Panc1 (cell line): ENCODE results near the gene MACF1. TPM values are rescaled to one million over a fixed set of nuclear protein-coding genes. Genes with fewer than 3 reads are reported as not detected.

ENCODE experiments used
- ATAC-seq: fragments of 200-7000 bp; cut with Tn5 transposase; 2 replicates; pipeline ENCODE4 v1.9.1; 2020; ENCODE audit warnings: mild to moderate bottlenecking, moderate library complexity
- BruUV-seq: library from RNA; stranded (reverse); fragments of 400-500 nt; replicated peaks from 2 replicates; lab custom pipeline; 2021; lab: Mats Ljungman, UMichigan
- CTCF ChIA-PET: fragments of 300-600 bp; sonication (Branson Sonifier 250); formaldehyde crosslinking; loops from one replicate; lab custom pipeline; 2022; ENCODE audit warnings: antibody characterized with exemption; lab: Charles Lee
- POLR2A ChIA-PET: fragments of 300-600 bp; sonication (Branson Sonifier 250); formaldehyde crosslinking; loops from one replicate; lab custom pipeline; 2022; ENCODE audit warnings: antibody characterized with exemption; lab: Charles Lee
- DNase-seq: peaks from one replicate; pipeline ENCODE4 v3.0.0-alpha.2; 2010; ENCODE audit warnings: low read depth, low spot score
- H3K27ac ChIP-seq: 2 replicates; pipeline ENCODE4 v1.5.1; 2011; ENCODE audit warnings: mild to moderate bottlenecking, low read length, inconsistent platforms
- H3K27me3 ChIP-seq: fragments of 200-500 bp; sonication (Bioruptor generic); 2 replicates; pipeline ENCODE4 v1.6.0; 2014; ENCODE audit warnings: low read length, inconsistent platforms; ENCODE audit not compliant: control insufficient read depth, insufficient read depth
- H3K36me3 ChIP-seq: fragments of 200-500 bp; sonication (Bioruptor generic); 2 replicates; pipeline ENCODE4 v1.5.1; 2014; ENCODE audit warnings: inconsistent platforms, mild to moderate bottlenecking, low read length, moderate library complexity; ENCODE audit not compliant: control insufficient read depth, insufficient read depth
- H3K4me1 ChIP-seq: 2 replicates; pipeline ENCODE4 v1.5.1; 2011; ENCODE audit warnings: inconsistent platforms, mild to moderate bottlenecking, low read length, moderate library complexity; ENCODE audit not compliant: control insufficient read depth, insufficient read depth
- H3K4me3 ChIP-seq, 2 experiments: 2 replicates each; pipeline ENCODE4 v1.5.1; 2011 to 2012; ENCODE audit warnings: low read depth in 2 of 2, low read length in 2 of 2, mild to moderate bottlenecking in 2 of 2, inconsistent platforms in 1 of 2, moderate library complexity in 1 of 2
- H3K9me3 ChIP-seq: fragments of 200-500 bp; sonication (Bioruptor generic); 2 replicates; pipeline ENCODE4 v1.5.1; 2014; ENCODE audit warnings: low read depth, mild to moderate bottlenecking, inconsistent platforms, low read length, moderate library complexity; ENCODE audit not compliant: control insufficient read depth, insufficient read depth
- CTCF ChIP-seq: fragments of 450-650 bp; IDR thresholded peaks from 2 replicates; pipeline ENCODE4 v1.5.1; 2017; ENCODE audit warnings: mild to moderate bottlenecking
- POLR2AphosphoS5 ChIP-seq: IDR thresholded peaks from 2 replicates; pipeline ENCODE4 v1.6.1; 2012; ENCODE audit warnings: mild to moderate bottlenecking, low read depth, low read length, moderate library complexity
- REST ChIP-seq, 2 experiments: IDR thresholded peaks; 2 replicates each; pipeline ENCODE4 v1.6.1; 2011 to 2012; ENCODE audit warnings: low read depth in 2 of 2, control low read depth in 1 of 2, low read length in 1 of 2, mild to moderate bottlenecking in 1 of 2, moderate library complexity in 1 of 2; ENCODE audit not compliant: insufficient read depth in 1 of 2
- SIN3A ChIP-seq: IDR thresholded peaks from 2 replicates; pipeline ENCODE4 v1.6.1; 2012; ENCODE audit warnings: low read depth, mild to moderate bottlenecking, low read length, moderate library complexity, borderline replicate concordance; ENCODE audit not compliant: insufficient read depth
- TCF7L2 ChIP-seq: IDR thresholded peaks from 2 replicates; pipeline ENCODE4 v1.6.1; 2011; ENCODE audit warnings: mild to moderate bottlenecking, low read depth, low read length, inconsistent platforms
- in situ Hi-C: cut with HindIII; loops from 2 replicates; pipeline ENCODE4 v1.10.0; 2016; ENCODE audit warnings: low sequenced_read_pairs, low pct_unique_long_range_greater_than_20kb
- intact Hi-C: fragments of 100-400 bp; cut with micrococcal nuclease; formaldehyde crosslinking; loops from one replicate; pipeline ENCODE4 v1.10.0; 2022; ENCODE audit not compliant: unreplicated experiment
- total RNA-seq: library from RNA; stranded (reverse); gene quantifications from one replicate; pipeline ENCODE4 v1.2.1, GENCODE V29; 2021; ENCODE audit not compliant: unreplicated experiment

Gene MACF1
- total RNA-seq, 1 experiment from 2014 or later: 413 TPM

GRCh38 chr1:39310015-39310414, 105.5 kb downstream of the MACF1 start:
- intact Hi-C loops: no loop called here
- no peaks in the 10 kb centered on the region for H3K27me3 ChIP-seq
- ChIA-PET CTCF (no interaction called here), POLR2A (no interaction called here)
- H3K4me3 ChIP-seq: no peak overlapping the region
- TF ChIP-seq REST (IDR thresholded peaks at IDR 0.05; ENCODE audit: insufficient read depth in 1 of 2, low read depth in 2 of 2, low read length in 1 of 2): no peak
- no peak for TF ChIP-seq CTCF
- no peak for TF ChIP-seq TCF7L2
- TF ChIP-seq SIN3A: no peak
- no peak for TF ChIP-seq POLR2AphosphoS5
- in situ Hi-C loops: no loop called here
- H3K9me3 ChIP-seq: no peaks in the 10 kb centered on the region
- no peaks in the 10 kb centered on the region for H3K4me1 ChIP-seq
- peaks cover 23% of the 10 kb centered on the region; the same call in 1 of the 2 replicates for H3K36me3 ChIP-seq
- H3K27ac ChIP-seq: no peak overlapping the region
- no peak for ATAC-seq
- no peak for DNase-seq
- BruUV-seq: no TSS peak

GRCh38 chr1:39310691-39311090, 106.2 kb downstream of the MACF1 start:
- no peak for DNase-seq
- Histone ChIP-seq H3K36me3 (peaks cover 25% of the 10 kb centered on the region; the same call in 1 of the 2 replicates), H3K9me3 (no peaks in the 10 kb centered on the region), H3K27ac (no peak overlapping the region), H3K4me1 (no peaks in the 10 kb centered on the region), H3K4me3 (no peak overlapping the region), H3K27me3 (no peaks in the 10 kb centered on the region)
- no TSS peak for BruUV-seq
- intact Hi-C loops: no loop called here
- CTCF ChIA-PET: no interaction called here
- in situ Hi-C loops: no loop called here
- ATAC-seq: no peak
- POLR2A ChIA-PET: interaction anchor here (0.6 kb wide), 1 partner anchor 87 kb away, joined by 3 read pairs; no protein-coding TSS in a partner anchor
- TF ChIP-seq SIN3A: no peak
- TF ChIP-seq TCF7L2: no peak
- TF ChIP-seq CTCF: no peak
- no peak for TF ChIP-seq REST (IDR thresholded peaks at IDR 0.05; ENCODE audit: insufficient read depth in 1 of 2, low read depth in 2 of 2, low read length in 1 of 2)
- no peak for TF ChIP-seq POLR2AphosphoS5
